ENCODE results near the gene PBRM1. TPM values are rescaled to one million over a fixed set of nuclear protein-coding genes. Genes with fewer than 3 reads are reported as not detected.

PBRM1 gene
- total and polyA plus RNA-seq, 2 of the 13 experiments (the other 11 are each of a cell fraction or from before 2014, with no cell fraction given), result 10.9 to 33.2 TPM

GRCh38 chr3:52682016-52682415, 3.7 kb downstream of the PBRM1 start (continued):
- TF ChIP-seq HOMEZ (CRISPR knock-in tag; IDR thresholded peaks at IDR 0.05; ENCODE audit: low read depth) (peak; percentile 57; the same call in 1 of the 2 replicates), MAF1 (CRISPR knock-in tag; IDR thresholded peaks at IDR 0.05; ENCODE audit: borderline replicate concordance) (no peak), FOSL2 (CRISPR knock-in tag; IDR thresholded peaks at IDR 0.05) (peak; percentile 64), ZNF841 (CRISPR knock-in tag; IDR thresholded peaks at IDR 0.05; ENCODE audit: borderline replicate concordance) (no peak), ZNF775 (CRISPR knock-in tag; IDR thresholded peaks at IDR 0.05; ENCODE audit: borderline replicate concordance) (no peak), HOXA3 (CRISPR knock-in tag; IDR thresholded peaks at IDR 0.05) (peak; percentile 46; the same call in 1 of the 2 replicates), MED13 (CRISPR knock-in tag; IDR thresholded peaks at IDR 0.05) (no peak), TFAP4 (IDR thresholded peaks at IDR 0.05; ENCODE audit: borderline replicate concordance, low read depth) (peak; percentile 61; the same call in 1 of the 2 replicates), MED1 (CRISPR knock-in tag; IDR thresholded peaks at IDR 0.05) (peak; percentile 77), ZKSCAN8 (CRISPR knock-in tag; IDR thresholded peaks at IDR 0.05; ENCODE audit: borderline replicate concordance) (peak; percentile 72; the same call in 1 of the 2 replicates), ZNF737 (CRISPR knock-in tag; IDR thresholded peaks at IDR 0.05; ENCODE audit: borderline replicate concordance) (no peak), TRAFD1 (CRISPR knock-in tag; IDR thresholded peaks at IDR 0.05; ENCODE audit: borderline replicate concordance) (no peak), ZNF577 (CRISPR knock-in tag; IDR thresholded peaks at IDR 0.05; ENCODE audit: borderline replicate concordance, low read depth) (no peak), TBL1XR1 (IDR thresholded peaks at IDR 0.05; ENCODE audit: borderline replicate concordance, low read length, partially characterized antibody) (peak; percentile 35), ZFP1 (CRISPR knock-in tag; IDR thresholded peaks at IDR 0.05) (no peak), MAX (IDR thresholded peaks at IDR 0.05) (peak; percentile 79), ZNF512 (CRISPR knock-in tag; IDR thresholded peaks at IDR 0.05) (no peak), TMF1 (CRISPR knock-in tag; IDR thresholded peaks at IDR 0.05; ENCODE audit: low read depth) (no peak), SPEN (CRISPR knock-in tag; IDR thresholded peaks at IDR 0.05; ENCODE audit: low read depth) (peak; percentile 48; the same call in 1 of the 2 replicates), HMG20B (CRISPR knock-in tag; conservative IDR thresholded peaks at IDR 0.05) (0 out of 2 replicates have a peak, but pooled peaks have one; percentile 29), ZNF335 (CRISPR knock-in tag; IDR thresholded peaks at IDR 0.05) (0 out of 2 replicates have a peak, but pooled peaks have one; percentile 57), ZNF589 (CRISPR knock-in tag; conservative IDR thresholded peaks at IDR 0.05) (0 out of 2 replicates have a peak, but pooled peaks have one; percentile 27), IRF9 (CRISPR knock-in tag; IDR thresholded peaks at IDR 0.05; ENCODE audit: borderline replicate concordance) (no peak)
